SU-DHL-6 (cell line): ENCODE results near the gene HS3ST3A1.

ENCODE experiments used
- EZH2phosphoT487 ChIP-seq: fragments of 200-600 bp; sonication (generic), shearing (Covaris generic); conservative IDR thresholded peaks from 2 replicates; pipeline ENCODE4 v1.6.1; 2018; ENCODE audit warnings: mild to moderate bottlenecking, antibody characterized with exemption, low read length, moderate library complexity, mixed read lengths
- TF ChIP-seq, protein P1 (sequence below): fragments of 200-600 bp; sonication (generic); IDR thresholded peaks from one replicate; pipeline ENCODE4 v1.5.1; 2017; ENCODE audit warnings: antibody characterized with exemption, mild to moderate bottlenecking, low read length, moderate library complexity; ENCODE audit not compliant: insufficient read depth, poor library complexity, severe bottlenecking

DNA sequence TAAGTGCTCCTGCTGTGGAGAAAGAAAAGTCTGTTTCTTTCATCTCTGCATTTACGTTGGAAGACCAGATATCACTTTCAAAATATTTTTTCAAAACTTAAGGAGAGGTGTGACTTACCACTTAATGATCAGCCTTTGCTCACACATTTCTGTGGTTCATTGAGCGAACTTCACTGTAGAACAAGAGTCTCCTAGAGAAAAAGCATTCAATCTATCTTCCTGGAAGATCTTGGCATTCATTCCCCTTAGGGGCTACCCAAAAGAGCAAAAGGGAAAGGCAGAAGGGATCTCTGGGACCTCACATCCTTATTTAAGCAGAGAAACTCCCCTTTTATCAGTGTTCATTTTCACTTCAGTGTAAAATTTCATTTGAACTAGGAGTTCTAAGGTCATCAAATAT is 61.2 kb downstream of the HS3ST3A1 start:
- TF ChIP-seq, protein P1, sequence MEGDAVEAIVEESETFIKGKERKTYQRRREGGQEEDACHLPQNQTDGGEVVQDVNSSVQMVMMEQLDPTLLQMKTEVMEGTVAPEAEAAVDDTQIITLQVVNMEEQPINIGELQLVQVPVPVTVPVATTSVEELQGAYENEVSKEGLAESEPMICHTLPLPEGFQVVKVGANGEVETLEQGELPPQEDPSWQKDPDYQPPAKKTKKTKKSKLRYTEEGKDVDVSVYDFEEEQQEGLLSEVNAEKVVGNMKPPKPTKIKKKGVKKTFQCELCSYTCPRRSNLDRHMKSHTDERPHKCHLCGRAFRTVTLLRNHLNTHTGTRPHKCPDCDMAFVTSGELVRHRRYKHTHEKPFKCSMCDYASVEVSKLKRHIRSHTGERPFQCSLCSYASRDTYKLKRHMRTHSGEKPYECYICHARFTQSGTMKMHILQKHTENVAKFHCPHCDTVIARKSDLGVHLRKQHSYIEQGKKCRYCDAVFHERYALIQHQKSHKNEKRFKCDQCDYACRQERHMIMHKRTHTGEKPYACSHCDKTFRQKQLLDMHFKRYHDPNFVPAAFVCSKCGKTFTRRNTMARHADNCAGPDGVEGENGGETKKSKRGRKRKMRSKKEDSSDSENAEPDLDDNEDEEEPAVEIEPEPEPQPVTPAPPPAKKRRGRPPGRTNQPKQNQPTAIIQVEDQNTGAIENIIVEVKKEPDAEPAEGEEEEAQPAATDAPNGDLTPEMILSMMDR: no peak
- TF ChIP-seq EZH2phosphoT487: no peak
